Panc1 (cell line): ENCODE results near the gene IFIT1. TPM values are rescaled to one million over a fixed set of nuclear protein-coding genes. Genes with fewer than 3 reads are reported as not detected.
"Not testable (repeated sequence)": the region's sequence is repeated elsewhere in the genome, so short reads cannot be mapped to it uniquely, and the experiment has no call there.

Source experiments
- ATAC-seq: fragments of 200-7000 bp; cut with Tn5 transposase; 2 replicates; pipeline ENCODE4 v1.9.1; 2020; ENCODE audit warnings: mild to moderate bottlenecking, moderate library complexity
- BruUV-seq: library from RNA; stranded (reverse); fragments of 400-500 nt; replicated peaks from 2 replicates; lab custom pipeline; 2021; lab: Mats Ljungman, UMichigan
- CTCF ChIA-PET: fragments of 300-600 bp; sonication (Branson Sonifier 250); formaldehyde crosslinking; loops from one replicate; lab custom pipeline; 2022; ENCODE audit warnings: antibody characterized with exemption; lab: Charles Lee
- POLR2A ChIA-PET: fragments of 300-600 bp; sonication (Branson Sonifier 250); formaldehyde crosslinking; loops from one replicate; lab custom pipeline; 2022; ENCODE audit warnings: antibody characterized with exemption; lab: Charles Lee
- DNase-seq: peaks from one replicate; pipeline ENCODE4 v3.0.0-alpha.2; 2010; ENCODE audit warnings: low read depth, low spot score
- H3K27ac ChIP-seq: 2 replicates; pipeline ENCODE4 v1.5.1; 2011; ENCODE audit warnings: mild to moderate bottlenecking, low read length, inconsistent platforms
- H3K27me3 ChIP-seq: fragments of 200-500 bp; sonication (Bioruptor generic); 2 replicates; pipeline ENCODE4 v1.6.0; 2014; ENCODE audit warnings: low read length, inconsistent platforms; ENCODE audit not compliant: control insufficient read depth, insufficient read depth
- H3K36me3 ChIP-seq: fragments of 200-500 bp; sonication (Bioruptor generic); 2 replicates; pipeline ENCODE4 v1.5.1; 2014; ENCODE audit warnings: inconsistent platforms, mild to moderate bottlenecking, low read length, moderate library complexity; ENCODE audit not compliant: control insufficient read depth, insufficient read depth
- H3K4me1 ChIP-seq: 2 replicates; pipeline ENCODE4 v1.5.1; 2011; ENCODE audit warnings: inconsistent platforms, mild to moderate bottlenecking, low read length, moderate library complexity; ENCODE audit not compliant: control insufficient read depth, insufficient read depth
- H3K4me3 ChIP-seq, 2 experiments: 2 replicates each; pipeline ENCODE4 v1.5.1; 2011 to 2012; ENCODE audit warnings: low read depth in 2 of 2, low read length in 2 of 2, mild to moderate bottlenecking in 2 of 2, inconsistent platforms in 1 of 2, moderate library complexity in 1 of 2
- H3K9me3 ChIP-seq: fragments of 200-500 bp; sonication (Bioruptor generic); 2 replicates; pipeline ENCODE4 v1.5.1; 2014; ENCODE audit warnings: low read depth, mild to moderate bottlenecking, inconsistent platforms, low read length, moderate library complexity; ENCODE audit not compliant: control insufficient read depth, insufficient read depth
- POLR2AphosphoS5 ChIP-seq: IDR thresholded peaks from 2 replicates; pipeline ENCODE4 v1.6.1; 2012; ENCODE audit warnings: mild to moderate bottlenecking, low read depth, low read length, moderate library complexity
- REST ChIP-seq, 2 experiments: IDR thresholded peaks; 2 replicates each; pipeline ENCODE4 v1.6.1; 2011 to 2012; ENCODE audit warnings: low read depth in 2 of 2, control low read depth in 1 of 2, low read length in 1 of 2, mild to moderate bottlenecking in 1 of 2, moderate library complexity in 1 of 2; ENCODE audit not compliant: insufficient read depth in 1 of 2
- SIN3A ChIP-seq: IDR thresholded peaks from 2 replicates; pipeline ENCODE4 v1.6.1; 2012; ENCODE audit warnings: low read depth, mild to moderate bottlenecking, low read length, moderate library complexity, borderline replicate concordance; ENCODE audit not compliant: insufficient read depth
- TCF7L2 ChIP-seq: IDR thresholded peaks from 2 replicates; pipeline ENCODE4 v1.6.1; 2011; ENCODE audit warnings: mild to moderate bottlenecking, low read depth, low read length, inconsistent platforms
- in situ Hi-C: cut with HindIII; loops from 2 replicates; pipeline ENCODE4 v1.10.0; 2016; ENCODE audit warnings: low sequenced_read_pairs, low pct_unique_long_range_greater_than_20kb
- intact Hi-C: fragments of 100-400 bp; cut with micrococcal nuclease; formaldehyde crosslinking; loops from one replicate; pipeline ENCODE4 v1.10.0; 2022; ENCODE audit not compliant: unreplicated experiment
- total RNA-seq: library from RNA; stranded (reverse); gene quantifications from one replicate; pipeline ENCODE4 v1.2.1, GENCODE V29; 2021; ENCODE audit not compliant: unreplicated experiment
- TF ChIP-seq, protein P1 (sequence below): fragments of 450-650 bp; IDR thresholded peaks from 2 replicates; pipeline ENCODE4 v1.5.1; 2017; ENCODE audit warnings: mild to moderate bottlenecking

IFIT1 gene
- total RNA-seq, 1 experiment from 2014 or later = 43.8 TPM

DNA sequence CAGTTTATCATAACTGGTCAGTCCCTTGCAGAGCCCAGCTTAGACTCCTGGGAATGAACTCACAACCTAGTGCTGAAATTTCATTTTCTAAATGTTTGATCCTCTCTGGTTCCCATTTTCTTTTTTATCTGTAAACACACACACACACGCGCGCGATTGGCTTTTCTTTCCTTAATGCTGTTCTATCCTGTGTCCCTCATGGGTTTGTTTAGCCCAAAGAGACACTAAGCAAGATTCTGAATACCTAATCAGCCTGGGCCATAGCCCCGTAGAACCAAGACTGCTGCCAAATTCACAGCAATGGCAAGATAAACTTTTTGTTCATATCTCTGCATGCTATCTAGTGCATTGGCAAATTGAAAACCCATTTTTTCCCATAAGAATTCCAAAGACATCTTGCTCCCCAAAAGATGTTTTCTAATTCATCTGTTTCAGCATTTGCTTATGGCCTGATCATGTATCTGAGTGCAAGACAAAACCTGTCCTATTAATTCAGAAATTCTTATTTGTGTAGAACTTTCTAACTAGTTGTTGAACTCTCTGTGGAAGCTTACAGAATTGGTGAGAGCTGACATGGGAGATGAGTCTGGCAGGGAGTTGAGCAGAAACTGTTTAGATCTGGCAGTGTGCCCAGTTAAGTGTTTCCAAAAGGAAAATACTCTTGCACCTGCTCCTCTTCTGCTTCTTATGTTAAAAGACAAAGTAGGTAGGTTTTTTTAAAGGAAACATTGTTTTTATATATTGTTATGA lies 1.8 kb upstream of the IFIT1 start (continued):
- TF ChIP-seq TCF7L2 = no peak

DNA sequence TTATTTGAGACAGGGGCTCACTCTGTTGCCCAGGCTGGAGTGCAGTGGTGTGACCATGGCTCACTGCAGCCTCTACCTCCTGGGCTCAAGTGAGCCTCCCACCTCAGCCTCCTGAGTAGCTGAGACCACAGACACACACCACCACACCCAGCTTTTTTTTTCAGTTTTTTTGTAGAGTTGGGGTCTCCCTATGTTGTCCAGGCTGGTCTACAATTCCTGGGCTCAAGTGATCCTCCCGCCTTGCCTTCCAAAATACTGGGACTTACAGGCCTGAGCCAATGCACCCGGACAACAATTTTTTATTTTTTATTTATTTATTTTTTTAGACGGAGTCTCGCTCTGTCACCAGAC lies 1.2 kb upstream of the IFIT1 start:
- in situ Hi-C loops, DNase-seq, H3K36me3 ChIP-seq, ATAC-seq, POLR2A ChIA-PET, BruUV-seq, H3K9me3 ChIP-seq, H3K27ac ChIP-seq, CTCF ChIA-PET, H3K27me3 ChIP-seq, H3K4me3 ChIP-seq, intact Hi-C loops: not testable (repeated sequence)
- peaks cover 31% of the 10 kb centered on the region for H3K4me1 ChIP-seq

DNA sequence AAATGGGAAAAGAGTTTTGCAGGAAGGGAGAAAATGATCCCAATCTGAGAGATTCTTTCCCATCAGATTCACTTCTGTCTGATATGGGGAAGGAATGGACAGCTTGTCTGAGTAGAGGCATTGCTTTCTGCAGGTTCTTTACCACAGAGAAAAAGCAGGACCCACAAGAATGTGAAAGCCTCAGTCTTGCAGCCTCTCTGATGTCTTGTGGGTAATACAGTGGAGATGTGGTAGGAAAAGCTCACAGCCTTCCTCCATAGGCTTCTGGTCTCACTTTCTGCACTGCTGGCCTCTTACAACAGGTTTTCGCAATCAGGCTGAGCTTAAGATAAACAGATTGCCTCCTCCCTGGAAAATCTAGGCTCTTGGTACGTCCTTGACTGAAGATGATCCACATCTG lies 551 bp downstream of the IFIT1 start:
- Histone ChIP-seq H3K9me3 (no peaks in the 10 kb centered on the region), H3K27me3 (no peaks in the 10 kb centered on the region), H3K27ac (peak overlapping the region; percentile 82), H3K36me3 (no peaks in the 10 kb centered on the region), H3K4me3 (peak overlapping the region; percentile 49 to 91), H3K4me1 (peaks cover 30% of the 10 kb centered on the region)
- ChIA-PET POLR2A (interaction anchor here (0.6 kb wide), 1 partner anchor 12 kb away, joined by 6 read pairs; no protein-coding TSS in a partner anchor), CTCF (interaction anchor here (0.6 to 0.7 kb wide), 3 partner anchors 26 to 421 kb away, joined by 3 to 18 read pairs (median 3); no protein-coding TSS in a partner anchor)
- intact Hi-C loops = no loop called here
- in situ Hi-C loops = no loop called here
- peak; percentile 73 for ATAC-seq
- TSS peak; percentile 85 for BruUV-seq
- DNase-seq = no peak
- no peak for TF ChIP-seq REST (IDR thresholded peaks at IDR 0.05; ENCODE audit: insufficient read depth in 1 of 2, low read depth in 2 of 2, low read length in 1 of 2)
- no peak for TF ChIP-seq POLR2AphosphoS5
- TF ChIP-seq, protein P1, sequence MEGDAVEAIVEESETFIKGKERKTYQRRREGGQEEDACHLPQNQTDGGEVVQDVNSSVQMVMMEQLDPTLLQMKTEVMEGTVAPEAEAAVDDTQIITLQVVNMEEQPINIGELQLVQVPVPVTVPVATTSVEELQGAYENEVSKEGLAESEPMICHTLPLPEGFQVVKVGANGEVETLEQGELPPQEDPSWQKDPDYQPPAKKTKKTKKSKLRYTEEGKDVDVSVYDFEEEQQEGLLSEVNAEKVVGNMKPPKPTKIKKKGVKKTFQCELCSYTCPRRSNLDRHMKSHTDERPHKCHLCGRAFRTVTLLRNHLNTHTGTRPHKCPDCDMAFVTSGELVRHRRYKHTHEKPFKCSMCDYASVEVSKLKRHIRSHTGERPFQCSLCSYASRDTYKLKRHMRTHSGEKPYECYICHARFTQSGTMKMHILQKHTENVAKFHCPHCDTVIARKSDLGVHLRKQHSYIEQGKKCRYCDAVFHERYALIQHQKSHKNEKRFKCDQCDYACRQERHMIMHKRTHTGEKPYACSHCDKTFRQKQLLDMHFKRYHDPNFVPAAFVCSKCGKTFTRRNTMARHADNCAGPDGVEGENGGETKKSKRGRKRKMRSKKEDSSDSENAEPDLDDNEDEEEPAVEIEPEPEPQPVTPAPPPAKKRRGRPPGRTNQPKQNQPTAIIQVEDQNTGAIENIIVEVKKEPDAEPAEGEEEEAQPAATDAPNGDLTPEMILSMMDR = no peak
- TF ChIP-seq SIN3A = no peak
- no peak for TF ChIP-seq TCF7L2
